WERI-Rb-1 (cell line): Measurements from ENCODE around the gene HSPA12B.

Source experiments
- DNase-seq: peaks from one replicate; pipeline ENCODE4 v3.0.0-alpha.2; 2020
- H3K27ac ChIP-seq: fragments of 250-450 bp; sonication (Bioruptor Pico); 2 replicates; pipeline ENCODE4 v1.5.1; 2020; ENCODE audit warnings: mild to moderate bottlenecking, moderate library complexity
- H3K27me3 ChIP-seq: fragments of 250-450 bp; sonication (Bioruptor Pico); 2 replicates; pipeline ENCODE4 v1.5.1; 2021; ENCODE audit warnings: mild to moderate bottlenecking, low read depth, moderate library complexity; ENCODE audit not compliant: insufficient read depth, severe bottlenecking
- H3K36me3 ChIP-seq: fragments of 250-450 bp; sonication (Bioruptor Pico); 2 replicates; pipeline ENCODE4 v1.5.1; 2020; ENCODE audit warnings: mild to moderate bottlenecking, moderate library complexity
- H3K4me3 ChIP-seq: 2 replicates; pipeline ENCODE4 v1.5.1; 2011; ENCODE audit warnings: low read depth, mild to moderate bottlenecking, control low read depth, low read length
- H3K9me3 ChIP-seq: fragments of 250-450 bp; sonication (Bioruptor Pico); 2 replicates; pipeline ENCODE4 v1.5.1; 2021; ENCODE audit warnings: mild to moderate bottlenecking, moderate library complexity; ENCODE audit not compliant: severe bottlenecking
- CTCF ChIP-seq: IDR thresholded peaks from 2 replicates; pipeline ENCODE4 v1.5.1; 2011; ENCODE audit warnings: low read depth, mild to moderate bottlenecking, control low read depth, inconsistent platforms, low read length

The HSPA12B gene

GRCh38 chr20:3783511-3784195 is 51.2 kb downstream of the HSPA12B start:
- Histone ChIP-seq H3K27ac (no peak overlapping the region), H3K36me3 (peaks cover 14% of the 10 kb centered on the region), H3K4me3 (no peak overlapping the region), H3K9me3 (no peaks in the 10 kb centered on the region), H3K27me3 (peaks cover 2% of the 10 kb centered on the region)
- no peak for TF ChIP-seq CTCF
- no peak for DNase-seq

- no peak for TF ChIP-seq CTCF
- Histone ChIP-seq H3K27ac (no peak overlapping the region), H3K9me3 (no peaks in the 10 kb centered on the region), H3K36me3 (peaks cover 14% of the 10 kb centered on the region), H3K27me3 (no peaks in the 10 kb centered on the region), H3K4me3 (no peak overlapping the region)
- DNase-seq = no peak
Observed at GRCh38 chr20:3784216-3784853, 51.9 kb downstream of the HSPA12B start.

GRCh38 chr20:3784863-3785239 is 52.4 kb downstream of the HSPA12B start:
- H3K27me3 ChIP-seq = no peaks in the 10 kb centered on the region
- TF ChIP-seq CTCF = no peak
- peaks cover 14% of the 10 kb centered on the region for H3K36me3 ChIP-seq
- no peak overlapping the region for H3K27ac ChIP-seq
- no peak for DNase-seq
- H3K4me3 ChIP-seq = no peak overlapping the region
- H3K9me3 ChIP-seq = no peaks in the 10 kb centered on the region

GRCh38 chr20:3785240-3786125 is 53.0 kb downstream of the HSPA12B start:
- no peak for DNase-seq
- Histone ChIP-seq H3K4me3 (peak overlapping the region; percentile 52), H3K9me3 (no peaks in the 10 kb centered on the region), H3K36me3 (peaks cover 14% of the 10 kb centered on the region), H3K27me3 (no peaks in the 10 kb centered on the region), H3K27ac (peak overlapping the region; percentile 78)
- no peak for TF ChIP-seq CTCF

GRCh38 chr20:3786126-3786484 is 53.6 kb downstream of the HSPA12B start:
- peak overlapping the region; percentile 52 for H3K4me3 ChIP-seq
- H3K27ac ChIP-seq = peak overlapping the region; percentile 78
- H3K36me3 ChIP-seq = peaks cover 14% of the 10 kb centered on the region
- H3K27me3 ChIP-seq = no peaks in the 10 kb centered on the region
- no peak for TF ChIP-seq CTCF
- peak; percentile 54 for DNase-seq
- no peaks in the 10 kb centered on the region for H3K9me3 ChIP-seq
